Fibroblast of mammary gland (primary cell): ENCODE data around the gene STXBP6.
A peak's percentile ranks its signal among the peaks of the same experiment; 100 is the strongest.

ENCODE experiments used
- DNase-seq: peaks from one replicate; pipeline ENCODE4 v3.0.0-alpha.2; 2010; ENCODE audit warnings: low read depth
- H3K4me3 ChIP-seq: 2 replicates; pipeline ENCODE4 v1.5.1; 2011; ENCODE audit warnings: low read depth, mild to moderate bottlenecking, low read length, moderate library complexity; ENCODE audit not compliant: control insufficient read depth
- TF ChIP-seq, protein P1 (sequence below): conservative IDR thresholded peaks from 2 replicates; pipeline ENCODE4 v1.5.1; 2011; ENCODE audit warnings: low read depth, low read length, inconsistent platforms; ENCODE audit not compliant: control insufficient read depth, insufficient read depth

STXBP6 gene

DNA sequence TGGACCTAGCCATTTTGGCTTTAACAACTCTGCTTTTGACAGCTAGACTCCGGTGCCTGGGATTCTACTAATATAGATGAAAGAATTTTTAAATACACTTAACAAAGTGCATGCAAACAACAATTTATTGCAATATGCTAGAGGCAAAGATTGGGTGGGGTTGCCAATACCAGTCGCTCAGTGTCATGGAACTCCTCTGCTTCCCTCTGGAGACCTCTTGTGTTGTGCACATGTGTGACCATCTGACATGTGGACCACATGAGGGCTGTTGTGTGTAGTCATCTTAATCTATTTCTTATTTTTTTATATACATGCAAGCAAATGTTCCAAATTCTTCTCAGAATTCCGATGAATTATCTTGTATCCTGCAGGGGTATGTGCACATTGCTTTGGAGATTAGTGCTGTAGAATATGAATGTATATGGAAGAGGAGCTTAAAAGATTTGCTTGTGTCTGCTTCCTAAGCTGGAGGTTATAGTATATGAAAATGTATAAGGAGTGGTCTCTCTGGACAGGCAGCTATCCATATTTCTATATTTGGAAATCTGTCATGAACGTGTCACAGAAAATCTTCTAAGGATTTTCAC, 24.2 kb upstream of the STXBP6 start:
- TF ChIP-seq, protein P1, sequence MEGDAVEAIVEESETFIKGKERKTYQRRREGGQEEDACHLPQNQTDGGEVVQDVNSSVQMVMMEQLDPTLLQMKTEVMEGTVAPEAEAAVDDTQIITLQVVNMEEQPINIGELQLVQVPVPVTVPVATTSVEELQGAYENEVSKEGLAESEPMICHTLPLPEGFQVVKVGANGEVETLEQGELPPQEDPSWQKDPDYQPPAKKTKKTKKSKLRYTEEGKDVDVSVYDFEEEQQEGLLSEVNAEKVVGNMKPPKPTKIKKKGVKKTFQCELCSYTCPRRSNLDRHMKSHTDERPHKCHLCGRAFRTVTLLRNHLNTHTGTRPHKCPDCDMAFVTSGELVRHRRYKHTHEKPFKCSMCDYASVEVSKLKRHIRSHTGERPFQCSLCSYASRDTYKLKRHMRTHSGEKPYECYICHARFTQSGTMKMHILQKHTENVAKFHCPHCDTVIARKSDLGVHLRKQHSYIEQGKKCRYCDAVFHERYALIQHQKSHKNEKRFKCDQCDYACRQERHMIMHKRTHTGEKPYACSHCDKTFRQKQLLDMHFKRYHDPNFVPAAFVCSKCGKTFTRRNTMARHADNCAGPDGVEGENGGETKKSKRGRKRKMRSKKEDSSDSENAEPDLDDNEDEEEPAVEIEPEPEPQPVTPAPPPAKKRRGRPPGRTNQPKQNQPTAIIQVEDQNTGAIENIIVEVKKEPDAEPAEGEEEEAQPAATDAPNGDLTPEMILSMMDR: no peak
- DNase-seq: no peak
- no peak overlapping the region for H3K4me3 ChIP-seq

DNA sequence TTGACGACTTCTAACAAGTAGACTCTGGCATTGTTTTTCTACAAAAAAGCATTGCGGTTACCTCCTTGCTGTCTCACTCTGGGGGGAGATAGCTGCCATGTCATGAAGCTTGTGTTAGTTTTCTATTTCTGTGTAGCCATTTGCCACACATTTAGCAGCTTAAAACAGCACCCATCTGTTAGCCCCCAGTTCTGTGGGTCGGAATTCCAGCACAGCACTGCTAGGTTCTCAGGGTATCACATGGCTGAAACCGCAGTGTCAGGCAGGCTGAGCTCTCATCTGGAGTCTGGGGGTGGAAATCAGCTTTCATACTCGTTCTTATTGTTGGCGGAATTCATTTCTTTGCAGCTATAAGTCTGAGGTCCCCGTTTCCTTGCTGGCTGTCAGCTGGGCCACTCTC, 19.9 kb upstream of the STXBP6 start:
- DNase-seq: no peak
- H3K4me3 ChIP-seq: no peak overlapping the region

DNA sequence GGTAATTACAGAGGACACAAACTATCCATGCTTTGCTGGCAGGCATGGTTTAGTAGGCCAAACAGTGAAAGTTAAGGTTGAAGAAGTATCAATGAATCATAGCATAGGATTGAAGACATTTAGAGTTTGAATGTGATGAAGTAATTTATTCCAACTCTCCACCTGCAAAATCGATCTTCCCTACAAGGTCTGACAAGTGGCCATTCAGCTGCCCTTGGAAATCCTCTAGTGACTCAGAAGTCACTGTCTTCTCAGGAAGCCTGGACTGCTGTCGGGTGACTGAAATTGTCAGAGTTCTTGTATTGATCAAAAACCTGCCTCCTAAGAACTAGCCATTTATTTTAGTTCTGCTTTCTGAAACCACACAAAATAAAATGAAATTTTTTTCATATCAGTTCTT, 17.7 kb upstream of the STXBP6 start:
- no peak for DNase-seq
- TF ChIP-seq, protein P1: no peak
- no peak overlapping the region for H3K4me3 ChIP-seq

More for the DNA sequence above, 19.9 kb upstream of the STXBP6 start:
- TF ChIP-seq, protein P1: no peak

DNA sequence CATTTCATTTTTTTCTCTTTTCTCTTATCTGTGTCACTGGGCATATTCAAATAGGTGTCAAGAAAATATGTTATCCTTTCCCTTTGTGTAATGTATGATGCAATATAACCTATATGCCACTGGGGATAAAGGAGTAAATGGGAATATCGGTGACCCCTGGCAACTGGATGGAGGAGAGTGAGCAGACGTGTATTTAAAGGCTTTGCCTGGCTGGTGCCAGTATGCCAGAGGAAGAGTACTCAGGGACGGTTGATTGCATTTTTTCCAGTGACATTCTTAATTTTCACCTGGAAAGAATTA, 12.0 kb upstream of the STXBP6 start:
- DNase-seq: no peak
- TF ChIP-seq, protein P1: no peak

DNA sequence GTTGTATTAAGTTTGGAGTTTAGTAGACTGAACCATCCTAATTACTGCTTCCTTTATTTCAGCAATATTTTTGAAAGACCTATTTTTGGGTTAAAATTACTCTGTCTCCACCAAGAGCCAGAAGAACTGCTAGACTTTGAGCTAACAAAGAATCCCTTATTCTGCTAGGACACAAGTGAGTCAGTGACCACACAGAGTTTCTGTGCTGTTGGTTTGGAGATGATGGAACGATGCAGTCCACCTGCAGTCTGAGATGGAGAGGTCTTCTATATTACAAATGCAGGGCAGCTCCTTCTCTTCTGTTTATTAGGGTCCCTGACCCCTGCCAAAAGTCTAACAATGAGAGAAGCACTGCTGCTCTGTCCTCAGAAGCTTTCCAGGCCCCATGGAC, 6.7 kb upstream of the STXBP6 start:
- peak; percentile 39 for DNase-seq
- TF ChIP-seq, protein P1: no peak
- no peak overlapping the region for H3K4me3 ChIP-seq

More for the DNA sequence above, 12.0 kb upstream of the STXBP6 start:
- H3K4me3 ChIP-seq: no peak overlapping the region

DNA sequence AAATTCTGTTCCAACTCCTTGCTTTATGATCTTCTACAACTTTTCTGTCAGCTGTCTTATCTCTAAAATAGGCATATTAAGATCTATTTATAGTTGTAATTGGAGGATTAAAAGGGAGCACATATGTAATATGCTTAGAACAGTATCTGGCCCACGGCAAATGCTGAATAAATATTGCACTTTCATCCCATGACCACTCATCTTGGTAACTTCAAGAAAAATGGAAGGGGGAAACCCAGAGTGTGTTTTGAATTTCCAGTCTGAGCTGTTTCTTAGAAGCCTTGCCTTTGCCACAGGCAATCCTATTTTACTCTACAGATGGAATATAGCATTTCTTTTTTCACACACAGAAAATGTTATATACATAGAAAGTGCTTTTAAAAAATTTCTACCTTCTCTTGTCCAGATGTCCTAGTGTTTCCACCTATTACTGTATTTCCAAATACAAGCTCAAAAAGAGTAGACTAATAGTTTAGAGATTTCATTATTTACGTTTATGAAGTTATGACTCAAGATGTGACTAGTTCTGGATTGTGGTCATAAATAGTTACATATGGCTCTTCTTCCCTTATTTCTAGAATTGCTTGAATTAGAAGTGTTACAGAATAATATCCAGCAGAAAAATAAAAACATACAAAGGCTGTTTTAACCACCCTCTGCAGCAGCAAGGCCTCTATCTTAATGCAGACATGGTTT, 6.2 kb upstream of the STXBP6 start:
- H3K4me3 ChIP-seq: no peak overlapping the region
- DNase-seq: peak; percentile 63
- TF ChIP-seq, protein P1: no peak
